H1 (cell line): ENCODE measurements around the gene TMEM221. TPM values are rescaled to one million over a fixed set of nuclear protein-coding genes. Genes with fewer than 3 reads are reported as not detected.

Source experiments
- BACH1 ChIP-seq: IDR thresholded peaks from 2 replicates; pipeline ENCODE4 v1.6.1; 2012; ENCODE audit warnings: low read length, improper control_type of control experiment
- BRCA1 ChIP-seq: IDR thresholded peaks from 2 replicates; pipeline ENCODE4 v1.6.1; 2012; ENCODE audit warnings: low read depth, low read length, improper control_type of control experiment
- E2F6 ChIP-seq: IDR thresholded peaks from 2 replicates; pipeline ENCODE4 v1.6.1; 2012; ENCODE audit warnings: inconsistent platforms
- HDAC6 ChIP-seq: IDR thresholded peaks from one replicate; pipeline ENCODE4 v1.7.1; 2012; ENCODE audit warnings: low read depth, mild to moderate bottlenecking, inconsistent platforms, low read length, moderate library complexity
- PHF8 ChIP-seq: fragments of 200-600 bp; sonication (generic); conservative IDR thresholded peaks from 2 replicates; pipeline ENCODE4 v1.7.1; 2012; ENCODE audit warnings: low read depth, mild to moderate bottlenecking, inconsistent platforms, low read length, moderate library complexity
- RXRA ChIP-seq: IDR thresholded peaks from 2 replicates; pipeline ENCODE4 v1.6.1; 2011; ENCODE audit warnings: low read depth, mild to moderate bottlenecking, low read length, moderate library complexity; ENCODE audit not compliant: insufficient read depth
- SAP30 ChIP-seq: fragments of 300-600 bp; sonication (generic); IDR thresholded peaks from 2 replicates; pipeline ENCODE4 v1.7.1; 2012; ENCODE audit warnings: low read length, moderate library complexity, mild to moderate bottlenecking, inconsistent platforms; ENCODE audit not compliant: insufficient read depth, insufficient replicate concordance
- SIN3A ChIP-seq, 2 experiments: IDR thresholded peaks in 1 of 2; conservative IDR thresholded peaks in 1 of 2; 2 replicates each; pipeline ENCODE4 v1.6.1; 2011 to 2012; ENCODE audit warnings: low read length in 2 of 2, improper control_type of control experiment in 1 of 2, low read depth in 1 of 2, mild to moderate bottlenecking in 1 of 2
- SP2 ChIP-seq: IDR thresholded peaks from 2 replicates; pipeline ENCODE4 v1.6.1; 2012; ENCODE audit warnings: mild to moderate bottlenecking, low read length, inconsistent platforms
- SUZ12 ChIP-seq: fragments of 200-600 bp; sonication (generic); IDR thresholded peaks from 2 replicates; pipeline ENCODE4 v1.6.1; 2012; ENCODE audit warnings: mild to moderate bottlenecking, inconsistent platforms, low read length, moderate library complexity, mixed read lengths
- TAF7 ChIP-seq: optimal IDR thresholded peaks from 2 replicates; pipeline ENCODE3; 2011; ENCODE audit warnings: low read depth, mild to moderate bottlenecking, inconsistent platforms, low read length, moderate library complexity, borderline replicate concordance
- TCF12 ChIP-seq: IDR thresholded peaks from 2 replicates; pipeline ENCODE4 v1.6.1; 2011; ENCODE audit warnings: low read depth, mild to moderate bottlenecking, low read length
- polyA plus RNA-seq, 7 experiments: library from polyadenylated mRNA; depleted of rRNA in 3 of 7; stranded (reverse) in 5 of 7; unstranded in 2 of 7; fragments of >200 nt in 5 of 7; fragments of 200-250 nt in 2 of 7; gene quantifications; 1 replicate in 5 of 7; 2 replicates in 1 of 7; 4 replicates in 1 of 7; pipeline versions ENCODE4 v1.2.1 to v1.2.3, GENCODE V29; 2011 to 2013; ENCODE audit warnings: missing spikeins in 2 of 7, mixed read lengths in 2 of 7
- total RNA-seq: library from RNA; stranded (reverse); fragmentation: NEBNext Ultra II Directional; extraction: Animal tissue kit (Norgen Biotek cat#: 25700); gene quantifications from 2 replicates; pipeline ENCODE4 v1.2.1, GENCODE V29; 2021

The TMEM221 gene
- total and polyA plus RNA-seq, 2 of the 8 experiments (the other 6 are each of a cell fraction or from before 2014, with no cell fraction given) = 1.4 to 2.0 TPM

DNA sequence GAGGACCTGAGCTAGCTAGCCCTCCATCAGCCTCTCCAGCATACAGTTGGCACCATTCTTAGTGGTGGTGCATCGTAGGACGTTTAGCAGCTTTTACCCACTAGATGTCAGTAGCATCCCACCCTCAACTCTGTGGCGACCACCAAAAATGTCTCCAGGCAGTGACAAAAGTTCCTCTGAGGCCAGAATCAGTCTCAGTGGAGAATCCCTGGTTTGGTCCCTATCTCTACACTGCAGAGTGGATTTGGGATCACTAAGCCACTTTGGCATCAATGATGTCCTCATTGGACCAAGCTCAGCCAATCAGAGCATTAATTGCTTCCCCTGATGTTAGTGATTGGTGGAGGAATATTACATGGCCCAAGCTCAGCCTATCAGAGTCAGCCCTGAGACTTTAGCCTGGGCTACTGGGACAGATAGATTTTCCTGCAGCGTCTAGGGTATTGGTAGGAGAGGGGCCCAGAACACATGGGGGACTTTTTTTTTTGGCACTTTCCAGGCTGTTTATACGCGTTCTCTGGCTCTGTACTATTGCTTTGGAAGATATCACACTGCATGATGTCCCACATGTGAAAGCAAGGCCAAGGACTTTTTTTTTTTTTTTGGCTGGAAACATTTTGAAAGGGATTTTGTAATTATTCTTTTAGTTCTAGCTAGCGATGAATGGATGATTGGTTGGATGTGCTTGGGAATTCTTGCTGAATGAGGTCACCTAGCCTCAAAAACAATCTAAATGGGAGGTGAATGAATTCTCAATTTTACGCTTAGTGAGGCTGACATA is 7.0 kb downstream of the TMEM221 start (continued):
- peak; percentile 9; the same call in 1 of the 2 replicates for TF ChIP-seq SP2
- TF ChIP-seq SIN3A (conservative IDR thresholded peaks at IDR 0.05 in 1 of 2, IDR thresholded peaks at IDR 0.05 in 1 of 2; ENCODE audit: low read depth in 1 of 2, low read length in 2 of 2) = no peak
- no peak for TF ChIP-seq SUZ12
- TF ChIP-seq SAP30 = no peak
- no peak for TF ChIP-seq BRCA1
- TF ChIP-seq TAF7 = no peak
- TF ChIP-seq RXRA = no peak
- TF ChIP-seq TCF12 = no peak
- TF ChIP-seq PHF8 = no peak
- no peak for TF ChIP-seq E2F6
- no peak for TF ChIP-seq BACH1
- no peak for TF ChIP-seq HDAC6
